Esophagus squamous epithelium (tissue), 5 donors: ENCODE data around the gene KRTAP10-4. TPM values are rescaled to one million over a fixed set of nuclear protein-coding genes. Genes with fewer than 3 reads are reported as not detected.

Experiments used
- DNase-seq: peaks from one replicate; lab custom pipeline; 2025; lab: John Stamatoyannopoulos, UW
- H3K27ac ChIP-seq, 4 donors: fragments of 200-600 bp; sonication (generic); one replicate each; pipeline ENCODE4 v1.5.1; 2016 to 2019; ENCODE audit warnings: mild to moderate bottlenecking in 1 of 4
- H3K27me3 ChIP-seq, 4 donors: fragments of 200-600 bp; sonication (generic); 1 replicate in 3 of 4; 2 replicates in 1 of 4; pipeline versions ENCODE4 v1.5.1 to v1.6.0; 2017 to 2021; ENCODE audit warnings: antibody characterized with exemption in 1 of 4
- H3K36me3 ChIP-seq, 3 donors: fragments of 200-600 bp; sonication (generic); one replicate each; pipeline ENCODE4 v1.5.1; 2016 to 2019
- H3K4me1 ChIP-seq, 3 donors: fragments of 200-600 bp; sonication (generic); one replicate each; pipeline ENCODE4 v1.5.1; 2017 to 2019
- H3K4me3 ChIP-seq, 4 donors: fragments of 200-600 bp; sonication (generic); 1 replicate in 3 of 4; 2 replicates in 1 of 4; pipeline ENCODE4 v1.5.1; 2016 to 2019; ENCODE audit warnings: mild to moderate bottlenecking in 2 of 4, moderate library complexity in 1 of 4
- H3K9me3 ChIP-seq, 3 donors: fragments of 200-600 bp; sonication (generic); one replicate each; pipeline ENCODE4 v1.5.1; 2016 to 2019
- POLR2A ChIP-seq, 4 donors: fragments of 450-650 bp; IDR thresholded peaks; one replicate each; pipeline ENCODE4 v1.6.1; 2017; ENCODE audit warnings: antibody characterized with exemption in 4 of 4, mild to moderate bottlenecking in 4 of 4, moderate library complexity in 3 of 4
- WGBS, 2 donors: methylation state at CpG; one replicate each; pipeline ENCODE4 v1.1.5; 2018; 5-methylcytosine and 5-hydroxymethylcytosine counted together
- intact Hi-C: fragments of 100-400 bp; cut with DNase I; formaldehyde crosslinking; loops from one replicate; pipeline ENCODE4 v1.15.0; 2022
- total RNA-seq, 4 donors: library from RNA; depleted of rRNA; stranded (reverse); fragments of >200 nt; gene quantifications; one replicate each; pipeline ENCODE4 v1.1.0, GENCODE V29; 2016
- TF ChIP-seq, protein P1 (sequence below), 6 experiments: fragments of 450-650 bp in 4 of 6; fragments of 200-600 bp in 2 of 6; sonication (generic) in 2 of 6; IDR thresholded peaks; one replicate each; pipeline ENCODE4 v1.5.1; 2016 to 2019; ENCODE audit warnings: antibody characterized with exemption in 6 of 6, mild to moderate bottlenecking in 4 of 6, moderate library complexity in 4 of 6
- donor health status: DM: yes; HTN: yes; CAD: no.

The KRTAP10-4 gene
- total RNA-seq, 4 donors from 2014 or later: not detected

DNA sequence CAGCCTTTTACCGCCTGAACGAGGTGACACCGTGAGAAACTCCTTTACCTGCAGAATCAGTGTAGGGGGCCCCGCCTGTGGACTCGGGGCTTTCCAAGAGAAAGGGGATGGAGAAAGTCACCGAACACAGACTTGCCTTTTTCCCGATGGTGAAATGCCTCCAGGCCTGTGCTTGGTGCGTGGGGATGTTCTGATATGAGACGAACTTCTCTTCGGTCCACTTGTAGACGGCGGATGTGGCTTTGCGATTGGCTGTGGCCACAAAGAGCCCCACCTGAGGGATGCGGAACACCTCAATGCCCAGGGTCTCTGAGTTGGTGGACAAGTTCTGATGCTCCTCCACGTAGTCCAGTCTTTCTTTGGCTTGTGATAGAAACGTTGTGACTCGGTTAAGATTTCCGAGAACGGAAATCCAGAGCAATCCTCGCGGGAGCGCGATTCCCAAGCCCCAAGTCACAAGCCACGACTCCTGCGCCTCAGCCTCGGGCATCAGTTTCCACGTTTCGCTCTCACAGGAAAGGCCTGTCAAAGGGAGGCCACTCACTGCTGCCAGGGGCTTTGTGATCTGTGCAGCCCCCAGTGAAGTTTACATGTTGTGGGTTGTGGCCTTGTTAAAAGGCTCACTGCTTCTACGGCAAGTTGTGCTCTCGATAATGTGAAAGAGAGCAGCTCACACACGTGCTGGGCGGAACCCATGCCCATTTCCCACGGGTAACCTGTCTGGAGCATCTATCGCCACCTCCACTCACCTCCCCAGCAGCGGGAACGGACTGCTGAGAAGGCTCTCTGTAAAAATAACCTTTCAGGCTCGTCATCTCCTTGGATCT, 46.2 kb upstream of the KRTAP10-4 start:
- Histone ChIP-seq H3K36me3 (no peaks in the 10 kb centered on the region), H3K9me3 (no peaks in the 10 kb centered on the region), H3K4me1 (no peaks in the 10 kb centered on the region), H3K4me3 (no peak overlapping the region), H3K27ac (no peak overlapping the region), H3K27me3 (peaks cover 0 to 23% (median 0%) of the 10 kb centered on the region in 4 donors)
- 88 to 89% methylated on average over 22 to 29 of the region's 37 CpGs for WGBS, 2 donors
- intact Hi-C loops: no loop called here
- no peak for DNase-seq
- TF ChIP-seq POLR2A (IDR thresholded peaks at IDR 0.05): no peak
- TF ChIP-seq, protein P1, sequence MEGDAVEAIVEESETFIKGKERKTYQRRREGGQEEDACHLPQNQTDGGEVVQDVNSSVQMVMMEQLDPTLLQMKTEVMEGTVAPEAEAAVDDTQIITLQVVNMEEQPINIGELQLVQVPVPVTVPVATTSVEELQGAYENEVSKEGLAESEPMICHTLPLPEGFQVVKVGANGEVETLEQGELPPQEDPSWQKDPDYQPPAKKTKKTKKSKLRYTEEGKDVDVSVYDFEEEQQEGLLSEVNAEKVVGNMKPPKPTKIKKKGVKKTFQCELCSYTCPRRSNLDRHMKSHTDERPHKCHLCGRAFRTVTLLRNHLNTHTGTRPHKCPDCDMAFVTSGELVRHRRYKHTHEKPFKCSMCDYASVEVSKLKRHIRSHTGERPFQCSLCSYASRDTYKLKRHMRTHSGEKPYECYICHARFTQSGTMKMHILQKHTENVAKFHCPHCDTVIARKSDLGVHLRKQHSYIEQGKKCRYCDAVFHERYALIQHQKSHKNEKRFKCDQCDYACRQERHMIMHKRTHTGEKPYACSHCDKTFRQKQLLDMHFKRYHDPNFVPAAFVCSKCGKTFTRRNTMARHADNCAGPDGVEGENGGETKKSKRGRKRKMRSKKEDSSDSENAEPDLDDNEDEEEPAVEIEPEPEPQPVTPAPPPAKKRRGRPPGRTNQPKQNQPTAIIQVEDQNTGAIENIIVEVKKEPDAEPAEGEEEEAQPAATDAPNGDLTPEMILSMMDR (IDR thresholded peaks at IDR 0.05): no peak

- intact Hi-C loops: no loop called here
- no peak for DNase-seq
- TF ChIP-seq, protein P1 (IDR thresholded peaks at IDR 0.05): no peak
- no peak for TF ChIP-seq POLR2A (IDR thresholded peaks at IDR 0.05)
- H3K36me3 ChIP-seq: no peaks in the 10 kb centered on the region
- no peak overlapping the region for H3K27ac ChIP-seq
- H3K27me3 ChIP-seq: peaks cover 0 to 28% (median 0%) of the 10 kb centered on the region in 4 donors
- H3K9me3 ChIP-seq: no peaks in the 10 kb centered on the region
- WGBS, 2 donors: 70% methylated on average over 2 of the region's 18 CpGs; no CpG with 5 or more reads in 1 of the 2 donors
- H3K4me3 ChIP-seq: no peak overlapping the region
- no peaks in the 10 kb centered on the region for H3K4me1 ChIP-seq
These were observed 45.4 kb upstream of the KRTAP10-4 start for GRCh38 chr21:44527983-44528633.

DNA sequence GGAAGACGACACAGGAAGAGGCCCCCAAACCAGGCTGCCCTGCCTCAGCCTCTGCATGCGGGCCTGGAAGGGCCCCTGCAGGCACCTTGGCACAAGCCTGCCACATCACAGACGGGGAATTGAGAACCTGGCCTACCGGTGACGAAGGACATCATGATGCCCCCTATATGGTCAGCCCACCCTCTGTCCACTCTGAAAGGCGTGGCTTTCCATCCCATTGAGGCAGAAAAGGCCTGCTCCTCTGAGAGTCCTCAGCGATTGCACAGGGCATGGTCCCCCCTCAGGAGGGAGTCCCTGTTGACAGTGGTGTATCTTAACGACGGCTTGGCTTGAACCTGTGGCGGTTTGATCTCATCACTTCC, 44.9 kb upstream of the KRTAP10-4 start:
- H3K4me1 ChIP-seq: no peaks in the 10 kb centered on the region
- H3K36me3 ChIP-seq: no peaks in the 10 kb centered on the region
- no peak overlapping the region for H3K4me3 ChIP-seq
- TF ChIP-seq, protein P1 (IDR thresholded peaks at IDR 0.05): no peak
- no peak for TF ChIP-seq POLR2A (IDR thresholded peaks at IDR 0.05)
- H3K27me3 ChIP-seq: peaks cover 0 to 32% (median 0%) of the 10 kb centered on the region in 4 donors
- 50 to 88% methylated on average over 2 to 5 of the region's 10 CpGs for WGBS, 2 donors
- no peaks in the 10 kb centered on the region for H3K9me3 ChIP-seq
- DNase-seq: no peak
- H3K27ac ChIP-seq: no peak overlapping the region
- intact Hi-C loops: no loop called here

- H3K36me3 ChIP-seq: no peaks in the 10 kb centered on the region
- H3K27ac ChIP-seq: no peak overlapping the region
- peaks cover 0 to 32% (median 0%) of the 10 kb centered on the region in 4 donors for H3K27me3 ChIP-seq
- H3K4me1 ChIP-seq: no peaks in the 10 kb centered on the region
- no peaks in the 10 kb centered on the region for H3K9me3 ChIP-seq
- intact Hi-C loops: no loop called here
- no peak overlapping the region for H3K4me3 ChIP-seq
- DNase-seq: no peak
- TF ChIP-seq POLR2A (IDR thresholded peaks at IDR 0.05): no peak
- TF ChIP-seq, protein P1 (IDR thresholded peaks at IDR 0.05): no peak
- WGBS, 2 donors: 80 to 85% methylated on average over 6 to 13 of the region's 17 CpGs
These were observed 44.5 kb upstream of the KRTAP10-4 start for GRCh38 chr21:44529011-44529421.
